ENCODE results near the gene RPL7A. TPM values are rescaled to one million over a fixed set of nuclear protein-coding genes. Genes with fewer than 3 reads are reported as not detected.
"Not testable (repeated sequence)": the region's sequence is repeated elsewhere in the genome, so short reads cannot be mapped to it uniquely, and the experiment has no call there.

RPL7A gene
- total RNA-seq, 4 donors from 2014 or later = 1,813 to 2,244 (median 1,961) TPM

DNA sequence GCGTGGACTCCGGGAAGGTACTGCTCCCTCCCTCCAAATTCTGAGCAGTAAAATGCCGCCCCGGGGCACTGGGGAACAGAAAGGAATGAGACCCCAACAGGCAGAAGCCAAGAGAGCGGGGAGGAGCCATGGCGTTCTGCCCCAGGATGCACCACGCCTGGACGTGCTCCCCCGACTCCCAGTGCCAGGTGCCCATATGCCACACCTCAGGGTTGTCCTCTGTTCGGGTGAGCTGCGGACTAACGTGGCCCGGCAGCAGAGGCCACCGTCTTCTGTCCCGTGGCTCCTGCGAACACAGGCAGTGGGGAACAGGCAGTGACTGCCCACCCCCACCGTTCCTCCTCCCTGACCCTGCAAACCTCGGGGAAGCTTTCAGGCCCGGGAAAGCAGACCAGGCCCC lies 16.8 kb upstream of the RPL7A start:
- no peak for DNase-seq (ENCODE audit: low spot score)
- TF ChIP-seq, protein P1, sequence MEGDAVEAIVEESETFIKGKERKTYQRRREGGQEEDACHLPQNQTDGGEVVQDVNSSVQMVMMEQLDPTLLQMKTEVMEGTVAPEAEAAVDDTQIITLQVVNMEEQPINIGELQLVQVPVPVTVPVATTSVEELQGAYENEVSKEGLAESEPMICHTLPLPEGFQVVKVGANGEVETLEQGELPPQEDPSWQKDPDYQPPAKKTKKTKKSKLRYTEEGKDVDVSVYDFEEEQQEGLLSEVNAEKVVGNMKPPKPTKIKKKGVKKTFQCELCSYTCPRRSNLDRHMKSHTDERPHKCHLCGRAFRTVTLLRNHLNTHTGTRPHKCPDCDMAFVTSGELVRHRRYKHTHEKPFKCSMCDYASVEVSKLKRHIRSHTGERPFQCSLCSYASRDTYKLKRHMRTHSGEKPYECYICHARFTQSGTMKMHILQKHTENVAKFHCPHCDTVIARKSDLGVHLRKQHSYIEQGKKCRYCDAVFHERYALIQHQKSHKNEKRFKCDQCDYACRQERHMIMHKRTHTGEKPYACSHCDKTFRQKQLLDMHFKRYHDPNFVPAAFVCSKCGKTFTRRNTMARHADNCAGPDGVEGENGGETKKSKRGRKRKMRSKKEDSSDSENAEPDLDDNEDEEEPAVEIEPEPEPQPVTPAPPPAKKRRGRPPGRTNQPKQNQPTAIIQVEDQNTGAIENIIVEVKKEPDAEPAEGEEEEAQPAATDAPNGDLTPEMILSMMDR (IDR thresholded peaks at IDR 0.05) = no peak
- ATAC-seq (ENCODE audit: low FRiP score) = no peak

DNA sequence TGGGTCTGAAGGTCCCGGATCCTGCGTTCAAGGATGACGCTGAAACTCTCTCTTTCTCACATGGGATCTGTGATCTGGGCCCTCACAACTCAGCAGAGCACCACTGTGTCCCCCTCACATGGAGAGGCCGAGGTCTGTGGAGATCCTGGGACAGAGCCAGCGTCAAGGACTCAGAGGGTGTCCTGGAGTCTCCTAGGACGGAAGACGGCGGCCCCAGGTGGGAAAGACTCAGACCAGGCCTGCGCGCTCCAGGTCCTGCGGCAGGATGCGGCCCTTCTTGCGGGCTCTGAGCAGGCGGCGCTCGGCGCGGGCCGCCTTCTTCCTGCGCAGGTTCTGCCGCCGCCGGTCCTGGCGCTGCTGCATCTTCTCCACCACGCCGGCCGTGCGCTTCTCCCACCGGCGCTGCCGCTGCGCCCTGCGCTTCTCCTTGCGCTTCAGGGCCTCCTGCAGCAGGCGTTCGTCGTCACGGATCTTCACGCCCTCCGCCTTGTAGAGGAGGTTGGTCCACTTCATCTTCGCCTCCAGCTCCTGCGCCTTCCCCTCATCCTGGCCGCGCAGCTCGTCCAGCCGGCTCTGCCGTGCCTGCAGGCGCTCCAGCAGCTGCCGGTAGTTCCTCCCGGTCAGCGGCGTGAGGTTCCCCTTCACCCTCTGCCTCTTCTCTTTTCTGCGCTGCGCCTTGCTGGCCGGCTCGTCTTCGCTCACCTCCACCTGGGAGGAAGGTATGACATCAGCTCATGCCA lies 16.2 kb upstream of the RPL7A start:
- no peak for ATAC-seq (ENCODE audit: low FRiP score)
- TF ChIP-seq, protein P1 (IDR thresholded peaks at IDR 0.05) = no peak
- DNase-seq (ENCODE audit: low spot score) = no peak

DNA sequence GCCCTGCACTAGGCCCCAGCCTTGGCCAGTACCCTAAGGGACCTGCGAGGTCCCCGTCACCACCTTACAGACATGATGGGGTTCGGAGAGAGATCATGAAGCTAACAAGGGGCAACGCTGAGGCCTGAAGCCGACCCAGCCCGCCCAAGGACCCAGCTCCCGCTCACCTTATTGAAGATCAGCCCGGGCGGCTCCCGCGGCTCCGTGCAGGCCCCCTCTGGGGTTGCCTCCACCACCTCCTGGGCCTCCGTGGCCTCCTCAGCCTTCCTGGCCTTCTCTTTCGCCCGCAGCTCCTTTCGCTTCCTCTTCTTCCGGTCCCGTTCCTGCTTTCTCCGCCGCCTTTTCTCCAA lies 15.7 kb upstream of the RPL7A start:
- TF ChIP-seq, protein P1 (IDR thresholded peaks at IDR 0.05) = no peak
- DNase-seq (ENCODE audit: low spot score) (no peak), ATAC-seq (ENCODE audit: low FRiP score) (no peak)

DNA sequence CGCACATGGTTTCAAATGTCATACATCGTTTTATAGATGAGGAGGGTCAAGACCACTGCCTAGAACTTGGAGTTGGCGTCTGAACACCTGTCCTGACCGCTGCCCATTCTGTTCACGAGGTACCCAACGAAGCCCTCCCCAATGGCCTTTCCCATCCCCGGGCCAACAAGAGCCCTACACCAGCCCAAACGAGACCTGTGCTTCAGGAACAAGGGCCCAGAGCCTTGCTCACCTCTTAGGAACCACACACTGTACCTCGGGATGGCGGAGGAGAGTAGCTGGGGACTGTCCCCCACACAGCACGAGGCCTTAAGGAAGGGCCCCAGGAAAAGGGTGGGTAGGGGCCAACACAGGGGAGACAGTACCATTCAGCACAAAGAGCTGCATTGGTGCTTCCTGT lies 15.0 kb upstream of the RPL7A start:
- ATAC-seq (ENCODE audit: low FRiP score) = no peak
- TF ChIP-seq, protein P1 (IDR thresholded peaks at IDR 0.05) = no peak
- no peak for DNase-seq (ENCODE audit: low spot score)

DNA sequence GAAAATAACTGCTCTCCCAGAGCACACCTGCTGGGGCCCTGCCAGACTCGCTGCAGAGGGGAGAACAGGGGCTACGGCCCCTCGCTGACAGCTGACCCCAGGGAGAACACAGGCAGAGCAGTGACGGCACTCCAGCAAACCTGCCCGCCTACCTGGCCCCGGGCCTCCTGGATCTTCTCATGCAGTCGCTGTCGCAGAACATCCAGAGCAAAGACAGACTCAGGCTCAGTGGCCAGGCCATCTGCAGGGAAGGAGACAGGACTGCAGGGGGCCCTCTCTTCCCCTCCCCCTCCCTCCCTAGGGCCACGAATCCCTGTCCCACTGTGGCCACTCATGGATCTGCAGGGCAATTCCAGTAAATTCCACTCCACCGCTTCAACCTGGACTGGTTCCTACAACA lies 14.5 kb upstream of the RPL7A start:
- ATAC-seq (ENCODE audit: low FRiP score) (no peak), DNase-seq (ENCODE audit: low spot score) (no peak)
- TF ChIP-seq, protein P1 (IDR thresholded peaks at IDR 0.05) = no peak

DNA sequence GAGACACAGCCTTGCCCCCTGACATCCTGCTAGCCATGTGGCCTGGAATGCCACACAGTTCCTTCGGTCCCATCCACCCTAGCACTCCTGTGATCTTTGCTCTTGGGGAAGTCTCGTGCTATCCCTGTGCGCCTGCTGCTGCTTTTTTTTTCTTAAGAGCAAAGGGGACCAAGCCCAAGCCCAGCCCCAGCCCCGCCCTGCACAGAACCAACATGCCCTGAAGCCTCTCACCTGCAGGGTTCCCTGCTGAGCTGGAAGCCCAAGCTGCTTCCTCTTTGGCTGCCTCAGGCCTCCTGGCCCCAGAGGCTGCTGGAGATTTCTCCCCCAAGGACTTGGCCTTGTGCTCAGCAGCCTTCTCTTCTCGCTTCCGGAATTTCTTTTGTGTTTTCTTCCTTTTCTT lies 13.9 kb upstream of the RPL7A start:
- ATAC-seq (ENCODE audit: low FRiP score) = no peak
- TF ChIP-seq, protein P1 (IDR thresholded peaks at IDR 0.05) = no peak
- DNase-seq (ENCODE audit: low spot score) = no peak

DNA sequence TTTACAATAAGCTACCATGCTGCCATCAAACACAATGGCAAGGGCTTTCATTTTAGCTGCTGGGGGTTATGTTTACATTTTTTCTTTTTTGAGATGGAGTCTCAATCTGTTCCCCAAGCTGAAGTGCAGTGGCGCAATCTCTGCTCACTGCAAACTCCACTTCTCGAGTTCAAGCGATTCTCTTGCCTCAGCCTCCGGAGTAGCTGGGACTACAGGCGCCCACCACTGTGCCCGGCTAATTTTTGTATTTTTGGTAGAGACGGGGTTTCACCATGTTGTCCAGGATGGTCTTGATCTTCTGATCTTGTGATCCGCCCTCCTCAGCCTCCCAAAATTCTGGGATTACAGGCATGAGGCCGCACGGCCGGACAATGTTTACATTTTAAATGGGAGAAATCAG lies 13.1 kb upstream of the RPL7A start:
- ATAC-seq (ENCODE audit: low FRiP score) = not testable (repeated sequence)

More for the DNA sequence above, 13.1 kb upstream of the RPL7A start:
- not testable (repeated sequence) for DNase-seq (ENCODE audit: low spot score)
